PFSK-1 (cell line): ENCODE data around the gene ORAI1.
A peak's percentile ranks its signal among the peaks of the same experiment; 100 is the strongest.

Experiments used
- POLR2AphosphoS5 ChIP-seq: IDR thresholded peaks from 2 replicates; pipeline ENCODE4 v1.6.1; 2012; ENCODE audit warnings: low read depth, mild to moderate bottlenecking, control low read depth, low read length, moderate library complexity
- SIN3A ChIP-seq: IDR thresholded peaks from 2 replicates; pipeline ENCODE4 v1.6.1; 2012; ENCODE audit warnings: mild to moderate bottlenecking, low read length, moderate library complexity, borderline replicate concordance; ENCODE audit not compliant: insufficient read depth
- TF ChIP-seq, protein P1 (sequence below), 2 experiments: IDR thresholded peaks; 2 replicates each; pipeline versions ENCODE4 v1.6.1 to v1.8.0; 2011 to 2012; ENCODE audit warnings: low read depth in 2 of 2, low read length in 2 of 2, control low read depth in 1 of 2, inconsistent platforms in 1 of 2, mild to moderate bottlenecking in 1 of 2, moderate library complexity in 1 of 2; ENCODE audit not compliant: insufficient read depth in 1 of 2

DNA sequence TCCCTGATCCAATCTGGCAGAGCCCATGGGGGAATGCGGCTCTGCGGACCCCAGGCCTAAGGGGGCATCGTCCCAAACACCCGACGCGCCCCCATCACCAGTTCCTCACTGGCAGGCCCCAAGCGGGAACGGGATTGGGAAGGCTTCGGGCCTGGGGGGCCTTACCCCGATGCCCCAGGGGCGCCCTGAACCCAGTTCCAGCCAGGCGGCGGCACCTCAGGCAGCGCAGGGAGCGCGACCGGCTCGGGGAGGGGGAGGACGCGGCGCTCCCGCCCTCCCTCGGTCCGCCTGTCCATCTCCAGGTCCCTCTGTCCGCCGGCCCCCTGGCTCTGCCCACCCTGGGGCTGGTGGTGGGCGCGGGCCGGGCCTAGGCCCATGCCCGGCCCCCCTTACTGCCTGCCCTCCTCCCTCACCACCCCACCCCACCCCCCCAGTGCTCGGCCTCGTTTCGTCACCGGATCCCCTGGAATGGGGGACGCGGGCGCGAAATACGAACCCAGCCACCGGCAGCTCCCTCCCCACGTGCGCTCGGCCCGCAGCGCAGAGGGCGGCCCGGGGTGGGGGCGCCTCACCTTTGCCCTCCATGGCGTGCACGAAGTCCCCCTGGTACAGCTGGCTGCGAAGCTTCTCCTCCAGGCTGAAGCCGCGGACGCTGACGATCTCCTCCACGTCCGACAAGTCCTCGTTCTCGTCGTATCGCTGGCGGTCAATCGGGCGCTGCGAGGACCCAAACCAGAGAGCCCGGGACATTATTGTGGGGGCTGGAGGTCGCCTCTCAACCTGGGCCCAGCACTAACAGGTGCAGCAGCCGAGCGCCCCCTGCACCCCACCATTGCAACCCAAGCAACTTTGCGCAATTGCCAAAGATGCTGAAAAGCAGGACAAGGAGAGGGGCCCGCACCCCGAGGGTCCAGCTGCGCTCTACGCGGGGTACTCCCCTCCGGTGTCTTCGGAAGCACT is 47.8 kb upstream of the ORAI1 start:
- TF ChIP-seq SIN3A (0 out of 2 replicates have a peak, but pooled peaks have one; percentile 24), POLR2AphosphoS5 (no peak)
- TF ChIP-seq, protein P1, sequence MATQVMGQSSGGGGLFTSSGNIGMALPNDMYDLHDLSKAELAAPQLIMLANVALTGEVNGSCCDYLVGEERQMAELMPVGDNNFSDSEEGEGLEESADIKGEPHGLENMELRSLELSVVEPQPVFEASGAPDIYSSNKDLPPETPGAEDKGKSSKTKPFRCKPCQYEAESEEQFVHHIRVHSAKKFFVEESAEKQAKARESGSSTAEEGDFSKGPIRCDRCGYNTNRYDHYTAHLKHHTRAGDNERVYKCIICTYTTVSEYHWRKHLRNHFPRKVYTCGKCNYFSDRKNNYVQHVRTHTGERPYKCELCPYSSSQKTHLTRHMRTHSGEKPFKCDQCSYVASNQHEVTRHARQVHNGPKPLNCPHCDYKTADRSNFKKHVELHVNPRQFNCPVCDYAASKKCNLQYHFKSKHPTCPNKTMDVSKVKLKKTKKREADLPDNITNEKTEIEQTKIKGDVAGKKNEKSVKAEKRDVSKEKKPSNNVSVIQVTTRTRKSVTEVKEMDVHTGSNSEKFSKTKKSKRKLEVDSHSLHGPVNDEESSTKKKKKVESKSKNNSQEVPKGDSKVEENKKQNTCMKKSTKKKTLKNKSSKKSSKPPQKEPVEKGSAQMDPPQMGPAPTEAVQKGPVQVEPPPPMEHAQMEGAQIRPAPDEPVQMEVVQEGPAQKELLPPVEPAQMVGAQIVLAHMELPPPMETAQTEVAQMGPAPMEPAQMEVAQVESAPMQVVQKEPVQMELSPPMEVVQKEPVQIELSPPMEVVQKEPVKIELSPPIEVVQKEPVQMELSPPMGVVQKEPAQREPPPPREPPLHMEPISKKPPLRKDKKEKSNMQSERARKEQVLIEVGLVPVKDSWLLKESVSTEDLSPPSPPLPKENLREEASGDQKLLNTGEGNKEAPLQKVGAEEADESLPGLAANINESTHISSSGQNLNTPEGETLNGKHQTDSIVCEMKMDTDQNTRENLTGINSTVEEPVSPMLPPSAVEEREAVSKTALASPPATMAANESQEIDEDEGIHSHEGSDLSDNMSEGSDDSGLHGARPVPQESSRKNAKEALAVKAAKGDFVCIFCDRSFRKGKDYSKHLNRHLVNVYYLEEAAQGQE (IDR thresholded peaks at IDR 0.05; ENCODE audit: insufficient read depth in 1 of 2, low read depth in 2 of 2, low read length in 2 of 2) = no peak
